Testis (tissue), 2 donors: ENCODE measurements around the gene CHRNB1.

Source experiments
- CTCF ChIP-seq, 3 experiments: fragments of 450-650 bp in 2 of 3; fragments of 200-600 bp in 1 of 3; sonication (generic) in 1 of 3; IDR thresholded peaks; one replicate each; pipeline ENCODE4 v1.5.1; 2016 to 2019; ENCODE audit warnings: antibody characterized with exemption in 3 of 3, mild to moderate bottlenecking in 2 of 3, moderate library complexity in 1 of 3
- POLR2A ChIP-seq: fragments of 450-650 bp; IDR thresholded peaks from one replicate; pipeline ENCODE4 v1.6.1; 2017; ENCODE audit warnings: antibody characterized with exemption, mild to moderate bottlenecking, moderate library complexity

GRCh38 chr17:7475764-7476422 lies 31.0 kb downstream of the CHRNB1 start:
- TF ChIP-seq CTCF (IDR thresholded peaks at IDR 0.05) (no peak), POLR2A (no peak)
